K562 (cell line): Measurements from ENCODE around the gene ADIPOR2. TPM values are rescaled to one million over a fixed set of nuclear protein-coding genes. Genes with fewer than 3 reads are reported as not detected.

Experiments used
- ATAC-seq: fragments of 200-7000 bp; cut with Tn5 transposase; 3 replicates; pipeline ENCODE4 v1.9.1; 2020; ENCODE audit warnings: moderate library complexity
- BruUV-seq: library from RNA; stranded (reverse); fragments of 400-500 nt; replicated peaks from 2 replicates; lab custom pipeline; 2021; lab: Mats Ljungman, UMichigan
- CTCF ChIA-PET: fragments of 300-600 bp; formaldehyde crosslinking; extraction: SDS; loops from one replicate; lab custom pipeline; 2021; ENCODE audit warnings: low intra/inter-chr PET ratio; lab: Yijun Ruan, JAX
- POLR2A ChIA-PET: fragments of 300-600, 350-650 bp; sonication (Branson Sonifier 250); formaldehyde crosslinking; extraction: SDS; loops from one replicate; lab custom pipeline; 2021; ENCODE audit warnings: antibody characterized with exemption, inconsistent platforms; lab: Yijun Ruan, JAX
- DNase-seq, 4 experiments: peaks; one replicate each; pipeline versions ENCODE4 v3.0.0 to v3.0.0-alpha.2; 2011 to 2018; ENCODE audit warnings: low spot score in 3 of 4, mixed read lengths in 3 of 4; ENCODE audit errors: extremely low read depth in 1 of 4
- FAIRE-seq: peaks from 2 replicates; lab custom pipeline; 2011; peaks lifted over from hg19 to GRCh38; lab: Jason Lieb, UNC
- H2AFZ ChIP-seq: 2 replicates; pipeline ENCODE4 v1.6.0; 2011; ENCODE audit warnings: low read depth, low read length, control low read depth, inconsistent platforms
- H3K27ac ChIP-seq: fragments of 200-600 bp; 3 replicates; pipeline ENCODE4 v1.8.0; 2011; ENCODE audit warnings: low read depth, mild to moderate bottlenecking, control low read depth, inconsistent platforms, low read length, moderate library complexity, mixed read lengths; ENCODE audit errors: extremely low read depth
- H3K27me3 ChIP-seq, 2 experiments: fragments of 300-600 bp in 1 of 2; 2 replicates in 1 of 2; 3 replicates in 1 of 2; pipeline versions ENCODE4 v1.6.0 to v1.8.0; 2011; ENCODE audit warnings: inconsistent platforms in 2 of 2, low read length in 2 of 2, mild to moderate bottlenecking in 1 of 2, mixed read lengths in 1 of 2, moderate library complexity in 1 of 2; ENCODE audit not compliant: control insufficient read depth in 2 of 2, insufficient read depth in 2 of 2
- H3K36me3 ChIP-seq: fragments of 300-600 bp; 3 replicates; pipeline ENCODE4 v1.8.0; 2011; ENCODE audit warnings: mild to moderate bottlenecking, low read length, inconsistent platforms; ENCODE audit not compliant: control insufficient read depth, insufficient read depth
- H3K4me1 ChIP-seq, 2 experiments: fragments of 200-600 bp in 1 of 2; replicated peaks in 1 of 2; 2 replicates in 1 of 2; 3 replicates in 1 of 2; pipeline versions ENCODE4 v1.5.1 to v1.8.0; 2011; ENCODE audit warnings: inconsistent platforms in 2 of 2, low read length in 2 of 2, mild to moderate bottlenecking in 1 of 2, mixed read lengths in 1 of 2, moderate library complexity in 1 of 2; ENCODE audit not compliant: control insufficient read depth in 2 of 2, insufficient read depth in 2 of 2
- H3K4me2 ChIP-seq: 2 replicates; pipeline ENCODE4 v1.6.1; 2011; ENCODE audit warnings: low read length, control low read depth, inconsistent platforms, mixed read lengths; ENCODE audit not compliant: insufficient read depth
- H3K4me3 ChIP-seq: fragments of 200-600 bp; sonication (generic), shearing (Covaris generic); 2 replicates; pipeline ENCODE4 v1.5.1; 2016; ENCODE audit warnings: control low read depth, inconsistent platforms
- H3K79me2 ChIP-seq: fragments of 200-600 bp; 3 replicates; pipeline ENCODE4 v1.8.0; 2011; ENCODE audit warnings: low read length, inconsistent platforms; ENCODE audit not compliant: control insufficient read depth, insufficient read depth
- H3K9ac ChIP-seq, 2 experiments: 2 replicates each; pipeline versions ENCODE4 v1.6.0 to v1.6.1; 2011; ENCODE audit warnings: low read depth in 2 of 2, low read length in 2 of 2, control low read depth in 1 of 2, inconsistent platforms in 1 of 2, mild to moderate bottlenecking in 1 of 2, mixed read lengths in 1 of 2; ENCODE audit not compliant: insufficient read depth in 1 of 2
- H3K9me1 ChIP-seq: one replicate; pipeline ENCODE4 v1.6.0; 2011; ENCODE audit warnings: inconsistent platforms, mild to moderate bottlenecking, low read length, moderate library complexity; ENCODE audit not compliant: control insufficient read depth, insufficient read depth
- H3K9me3 ChIP-seq: replicated peaks from 2 replicates; pipeline ENCODE4 v1.5.1; 2011; ENCODE audit warnings: low read depth, low read length, inconsistent platforms; ENCODE audit not compliant: control insufficient read depth, insufficient read depth
- H4K20me1 ChIP-seq: replicated peaks from 2 replicates; pipeline ENCODE4 v1.6.1; 2011; ENCODE audit warnings: low read length, inconsistent platforms, mixed read lengths; ENCODE audit not compliant: control insufficient read depth, insufficient read depth
- ATF3 ChIP-seq, 2 experiments: fragments of 450-650 bp in 1 of 2; sonication (generic) in 1 of 2; formaldehyde crosslinking in 1 of 2; IDR thresholded peaks in 1 of 2; conservative IDR thresholded peaks in 1 of 2; 2 replicates each; pipeline versions ENCODE4 v1.6.1 to v1.8.1; 2016 to 2023; ENCODE audit warnings: mild to moderate bottlenecking in 2 of 2, moderate library complexity in 2 of 2, inconsistent platforms in 1 of 2, missing genetic modification reagents in 1 of 2
- MED1 ChIP-seq: sonication (generic); formaldehyde crosslinking; IDR thresholded peaks from 2 replicates; pipeline ENCODE4 v1.8.1; 2023; ENCODE audit warnings: missing genetic modification reagents, borderline replicate concordance
- SRF ChIP-seq, 2 experiments: fragments of 250-450, 450-650 bp in 1 of 2; sonication (Bioruptor Pico) in 1 of 2; sonication (generic) in 1 of 2; formaldehyde crosslinking; IDR thresholded peaks; 2 replicates each; pipeline versions ENCODE4 v1.5.0 to v1.5.1; 2020 to 2022; ENCODE audit warnings: mild to moderate bottlenecking in 1 of 2, missing genetic modification reagents in 1 of 2
- ZBTB40 ChIP-seq, 2 experiments: fragments of 450-650 bp in 1 of 2; sonication (generic) in 1 of 2; formaldehyde crosslinking in 1 of 2; IDR thresholded peaks; 2 replicates each; pipeline versions ENCODE4 v1.7.1 to v1.9.0; 2016 to 2022; ENCODE audit warnings: inconsistent platforms in 1 of 2, mild to moderate bottlenecking in 1 of 2, missing genetic modification reagents in 1 of 2
- ZNF699 ChIP-seq: fragments of 250-450 bp; sonication (Bioruptor Pico); IDR thresholded peaks from 2 replicates; pipeline ENCODE4 v1.8.0; 2021; ENCODE audit warnings: mild to moderate bottlenecking, moderate library complexity; ENCODE audit not compliant: insufficient replicate concordance
- WGBS: fragments of 100-300 bp; shearing (Covaris generic); methylation state at CpG from one replicate; pipeline ENCODE4 v1.1.6; 2016; ENCODE audit warnings: low coverage, mixed read lengths; ENCODE audit not compliant: insufficient coverage; ENCODE audit errors: missing lambda C conversion rate; 5-methylcytosine and 5-hydroxymethylcytosine counted together
- in situ Hi-C: fragments of 300-500 bp; cut with MboI; formaldehyde crosslinking; loops from 4 replicates; pipeline ENCODE4 v1.15.0; 2018; ENCODE audit warnings: inconsistent platforms, mixed read lengths
- intact Hi-C: fragments of 100-400 bp; cut with micrococcal nuclease; formaldehyde crosslinking; loops from 2 replicates; pipeline ENCODE4 v1.14.2; 2022
- polyA plus RNA-seq, 8 experiments: library from polyadenylated mRNA; depleted of rRNA in 4 of 8; stranded (reverse) in 5 of 8; unstranded in 3 of 8; fragments of >200 nt; fragmentation: Nextera tagmentation in 2 of 8; fragmentation: Illumina TruSeq in 1 of 8; extraction: Ambion mirVana in 2 of 8; extraction: Trizol in 1 of 8; gene quantifications; 2 replicates each; pipeline versions ENCODE4 v1.2.1 to v1.2.3, GENCODE V29; 2011 to 2014; ENCODE audit warnings: inconsistent platforms in 1 of 8, missing spikeins in 1 of 8
- total RNA-seq, 7 experiments: library from RNA; depleted of rRNA in 6 of 7; stranded (reverse); fragments of >200 nt in 6 of 7; fragmentation: Illumina TruSeq in 2 of 7; extraction: Trizol in 2 of 7; gene quantifications; 2 replicates each; pipeline versions ENCODE4 v1.2.1 to v1.2.3, GENCODE V29; 2011 to 2021; ENCODE audit warnings: low replicate concordance in 1 of 7

Gene ADIPOR2
- total and polyA plus RNA-seq, 9 of the 15 experiments (the other 6 are each of a cell fraction or from before 2014, with no cell fraction given), result 10.9 to 63.5 (median 46.0) TPM

GRCh38 chr12:1670358-1671268, 20.3 kb upstream of the ADIPOR2 start:
- Histone ChIP-seq H3K9me1 (no peaks in the 10 kb centered on the region), H3K4me2 (no peak overlapping the region), H2AFZ (peak overlapping the region; percentile 29; the same call in 1 of the 2 replicates), H3K4me1 (peaks cover 0 to 21% of the 10 kb centered on the region in 2 experiments; a peak in 3 of 5 replicates), H3K36me3 (no peaks in the 10 kb centered on the region), H3K9me3 (no peaks in the 10 kb centered on the region), H3K27me3 (no peaks in the 10 kb centered on the region), H4K20me1 (no peaks in the 10 kb centered on the region), H3K4me3 (no peak overlapping the region), H3K27ac (no peak overlapping the region), H3K9ac (peak overlapping the region in 1 of 2 experiments; percentile 52; a peak in 1 of 4 replicates), H3K79me2 (no peaks in the 10 kb centered on the region)
- intact Hi-C loops, result no loop called here
- WGBS, result 61% methylated on average over 13 of the region's 14 CpGs
- BruUV-seq, result no TSS peak
- DNase-seq, result no peak
- in situ Hi-C loops, result no loop called here
- peak; percentile 19 for FAIRE-seq
- CTCF ChIA-PET, result no interaction called here
- no peak for TF ChIP-seq MED1 (CRISPR knock-in tag)
- TF ChIP-seq ZNF699 (CRISPR knock-in tag), result no peak
- TF ChIP-seq ATF3 (IDR thresholded peaks at IDR 0.05), result no peak
- no peak for TF ChIP-seq ATF3 (CRISPR knock-in tag; conservative IDR thresholded peaks at IDR 0.05)
- peak; percentile 60 for TF ChIP-seq ZBTB40 (IDR thresholded peaks at IDR 0.05)
- no peak; the same call in 1 of the 2 replicates for TF ChIP-seq ZBTB40 (CRISPR knock-in tag; IDR thresholded peaks at IDR 0.05)
- peak in 1 of 2 experiments; percentile 61; a peak in 1 of 4 replicates for TF ChIP-seq SRF (CRISPR knock-in tag; IDR thresholded peaks at IDR 0.05)
- POLR2A ChIA-PET, result interaction anchor here (0.7 to 1.6 kb wide), 2 partner anchors 20 to 60 kb away, joined by 3 to 6 read pairs; partner anchors contain the start of gene ADIPOR2
- no peak for ATAC-seq
